Astrocyte of the cerebellum (primary cell): Measurements from ENCODE around the gene ETV4.

Experiments
- DNase-seq: peaks from one replicate; pipeline ENCODE4 v3.0.0-alpha.2; 2011; ENCODE audit warnings: low read depth
- H3K4me3 ChIP-seq: 2 replicates; pipeline ENCODE4 v1.5.1; 2011; ENCODE audit warnings: mild to moderate bottlenecking, low read depth, low read length, moderate library complexity
- in situ Hi-C: cut with HindIII; loops from 2 replicates; pipeline ENCODE4 v1.10.0; 2017; ENCODE audit warnings: low sequenced_read_pairs
- TF ChIP-seq, protein P1 (sequence below): IDR thresholded peaks from 2 replicates; pipeline ENCODE4 v1.5.1; 2012; ENCODE audit warnings: low read length, low read depth, moderate library complexity, mild to moderate bottlenecking; ENCODE audit errors: missing control alignments

The ETV4 gene

GRCh38 chr17:43578699-43579565 is 32.8 kb upstream of the ETV4 start:
- no peak overlapping the region for H3K4me3 ChIP-seq
- in situ Hi-C loops: no loop called here
- DNase-seq: no peak
- TF ChIP-seq, protein P1, sequence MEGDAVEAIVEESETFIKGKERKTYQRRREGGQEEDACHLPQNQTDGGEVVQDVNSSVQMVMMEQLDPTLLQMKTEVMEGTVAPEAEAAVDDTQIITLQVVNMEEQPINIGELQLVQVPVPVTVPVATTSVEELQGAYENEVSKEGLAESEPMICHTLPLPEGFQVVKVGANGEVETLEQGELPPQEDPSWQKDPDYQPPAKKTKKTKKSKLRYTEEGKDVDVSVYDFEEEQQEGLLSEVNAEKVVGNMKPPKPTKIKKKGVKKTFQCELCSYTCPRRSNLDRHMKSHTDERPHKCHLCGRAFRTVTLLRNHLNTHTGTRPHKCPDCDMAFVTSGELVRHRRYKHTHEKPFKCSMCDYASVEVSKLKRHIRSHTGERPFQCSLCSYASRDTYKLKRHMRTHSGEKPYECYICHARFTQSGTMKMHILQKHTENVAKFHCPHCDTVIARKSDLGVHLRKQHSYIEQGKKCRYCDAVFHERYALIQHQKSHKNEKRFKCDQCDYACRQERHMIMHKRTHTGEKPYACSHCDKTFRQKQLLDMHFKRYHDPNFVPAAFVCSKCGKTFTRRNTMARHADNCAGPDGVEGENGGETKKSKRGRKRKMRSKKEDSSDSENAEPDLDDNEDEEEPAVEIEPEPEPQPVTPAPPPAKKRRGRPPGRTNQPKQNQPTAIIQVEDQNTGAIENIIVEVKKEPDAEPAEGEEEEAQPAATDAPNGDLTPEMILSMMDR: no peak

DNA sequence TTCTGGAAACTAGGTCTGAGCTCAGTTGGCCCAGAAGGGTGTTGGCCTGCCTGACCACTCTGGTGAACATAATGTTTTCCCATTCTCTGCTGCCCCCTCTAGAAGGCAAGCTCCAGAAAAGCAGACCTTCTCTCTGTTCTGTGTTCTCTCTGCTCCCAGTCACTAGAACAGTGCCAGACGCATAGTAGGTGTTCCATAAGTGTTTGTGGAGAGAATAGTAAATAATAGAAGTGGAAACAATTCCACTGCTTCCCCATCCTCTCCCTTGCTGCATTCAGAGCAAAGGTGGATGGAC is 32.2 kb upstream of the ETV4 start:
- no peak for DNase-seq
- in situ Hi-C loops: no loop called here
- TF ChIP-seq, protein P1: no peak

GRCh38 chr17:43577664-43578403 is 31.7 kb upstream of the ETV4 start:
- no peak overlapping the region for H3K4me3 ChIP-seq
- in situ Hi-C loops: no loop called here
- DNase-seq: no peak
- TF ChIP-seq, protein P1: no peak

More for the DNA sequence above, 32.2 kb upstream of the ETV4 start:
- H3K4me3 ChIP-seq: no peak overlapping the region

DNA sequence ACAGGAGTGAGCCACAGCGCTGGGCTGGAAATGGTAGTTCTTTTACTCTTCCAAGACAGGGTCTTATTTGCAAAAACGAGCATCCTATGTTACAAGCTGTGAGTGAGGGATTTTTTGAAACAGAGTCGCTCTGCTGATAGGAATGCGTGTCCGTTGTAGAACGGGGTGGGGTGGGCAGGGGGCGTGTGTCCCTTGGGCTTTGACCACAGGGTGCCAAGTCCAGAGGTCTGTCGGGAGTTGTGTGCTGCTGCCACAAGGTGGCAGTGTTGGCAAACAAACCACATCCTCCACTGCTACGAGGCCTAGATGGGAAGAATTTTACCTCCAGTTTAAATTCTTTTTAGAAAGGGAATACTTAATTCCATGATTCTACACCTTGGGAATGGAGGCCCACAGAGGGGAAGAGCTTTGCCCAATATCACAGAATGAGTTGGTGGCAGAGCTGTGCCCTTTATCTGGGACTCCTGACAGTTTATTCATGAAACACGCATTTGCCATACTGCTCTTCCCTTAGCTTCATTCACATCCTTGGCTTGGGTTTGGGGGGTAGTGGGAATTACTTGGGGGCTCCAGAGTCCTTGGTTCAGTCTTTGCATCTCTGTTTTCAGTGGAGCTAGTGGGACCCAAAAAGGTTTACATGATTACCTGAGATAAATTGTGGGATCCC is 30.6 kb upstream of the ETV4 start:
- no peak overlapping the region for H3K4me3 ChIP-seq
- DNase-seq: peak; percentile 61
- in situ Hi-C loops: no loop called here
- TF ChIP-seq, protein P1: peak; percentile 84

DNA sequence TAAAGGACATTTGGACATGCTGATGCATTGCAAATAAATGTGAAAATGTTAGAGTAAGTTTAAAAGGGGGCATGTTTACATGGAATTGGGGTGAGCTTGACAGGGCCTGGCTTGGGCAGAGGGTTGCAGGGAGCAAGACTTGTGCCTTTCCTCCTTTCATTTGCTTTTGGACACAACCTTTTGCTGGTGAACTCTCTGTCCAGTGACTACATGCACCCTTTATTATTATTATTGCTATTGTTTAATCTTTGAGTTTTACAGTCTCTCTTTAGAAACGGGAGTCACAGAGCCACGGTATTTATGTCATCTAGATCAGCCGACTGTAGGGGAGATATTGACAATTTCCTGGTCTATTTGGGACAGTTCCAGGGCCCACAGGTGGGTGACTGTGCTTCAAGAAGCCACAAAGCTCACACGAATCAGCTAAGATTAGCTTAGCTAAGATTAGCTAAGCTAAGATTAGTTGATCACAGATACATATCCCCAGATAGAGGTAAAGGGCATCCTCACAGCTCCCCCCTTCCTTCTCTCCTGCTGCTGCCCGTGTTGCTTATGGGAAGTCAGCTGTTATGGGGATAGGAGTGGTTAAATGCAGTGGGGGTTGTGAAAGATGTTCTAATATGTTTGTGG is 28.9 kb upstream of the ETV4 start:
- TF ChIP-seq, protein P1: no peak
- no peak overlapping the region for H3K4me3 ChIP-seq
- in situ Hi-C loops: no loop called here
- DNase-seq: no peak

DNA sequence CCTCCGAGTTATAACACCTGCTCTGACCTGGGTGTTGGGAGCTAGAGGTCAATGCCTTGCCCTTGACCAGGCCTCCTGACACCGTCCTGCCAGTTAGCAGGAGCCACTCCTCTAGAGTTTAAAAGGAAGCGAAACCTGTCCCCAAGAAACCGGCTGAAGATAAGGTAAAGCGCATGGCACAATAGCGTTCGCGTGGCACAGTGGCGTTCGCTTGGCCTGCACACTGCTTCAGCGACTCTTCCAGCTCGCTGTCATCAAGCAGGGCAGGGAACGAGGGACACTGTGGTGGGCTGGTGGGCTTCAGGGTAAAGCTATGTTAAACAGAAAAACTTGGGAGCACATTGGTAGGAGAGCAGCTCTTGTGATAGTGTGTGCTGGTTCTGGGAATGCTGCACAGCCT is 28.2 kb upstream of the ETV4 start:
- TF ChIP-seq, protein P1: no peak
- H3K4me3 ChIP-seq: no peak overlapping the region
- no peak for DNase-seq
- in situ Hi-C loops: no loop called here
